HG03280 (cell line): ENCODE results near the gene KRTAP5-1.
"Not testable (repeated sequence)": the region's sequence is repeated elsewhere in the genome, so short reads cannot be mapped to it uniquely, and the experiment has no call there.

Experiments
- ATAC-seq: cut with Tn5 transposase; IDR thresholded peaks from one replicate; pipeline ENCODE4 v1.9.1; 2021; ENCODE audit warnings: mild to moderate bottlenecking, moderate library complexity; ENCODE audit not compliant: unreplicated experiment

The KRTAP5-1 gene

DNA sequence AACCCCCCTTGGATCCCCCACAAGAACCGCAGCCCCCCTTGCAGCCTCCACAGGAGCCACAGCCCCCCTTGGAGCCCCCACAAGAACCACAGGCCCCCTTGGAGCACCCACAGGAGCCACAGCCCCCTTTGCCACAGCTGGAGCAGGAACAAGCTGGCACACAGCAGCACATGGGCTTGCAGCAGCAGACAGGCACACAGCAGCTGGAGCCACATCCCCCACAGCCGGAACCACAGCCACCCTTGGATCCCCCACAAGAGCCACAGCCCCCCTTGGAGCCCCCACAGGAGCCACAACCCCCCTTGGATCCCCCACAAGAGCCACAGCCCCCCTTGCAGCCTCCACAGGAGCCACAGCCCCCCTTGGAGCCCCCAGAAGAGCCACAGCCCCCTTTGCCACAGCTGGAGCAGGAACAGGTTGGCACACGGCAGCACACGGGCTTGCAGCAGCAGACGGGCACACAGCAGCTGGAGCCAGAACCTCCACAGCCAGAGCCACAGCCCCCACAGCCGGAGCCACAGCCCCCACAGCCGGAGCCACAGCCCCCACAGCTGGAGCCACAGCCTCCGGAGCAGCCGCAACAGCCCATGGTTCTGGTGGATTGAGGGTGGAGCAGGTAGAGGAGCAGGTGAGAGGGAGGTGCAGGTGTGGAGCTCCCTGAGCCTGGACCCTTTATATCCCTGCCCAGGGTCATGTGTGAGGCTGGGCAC, at the start of gene KRTAP5-1:
KRTAP5-1 (minus strand) TSS at position 623 of the 710 bp plus-strand sequence; CDS start at position 589, 34 bp downstream.
- not testable (repeated sequence) for ATAC-seq

DNA sequence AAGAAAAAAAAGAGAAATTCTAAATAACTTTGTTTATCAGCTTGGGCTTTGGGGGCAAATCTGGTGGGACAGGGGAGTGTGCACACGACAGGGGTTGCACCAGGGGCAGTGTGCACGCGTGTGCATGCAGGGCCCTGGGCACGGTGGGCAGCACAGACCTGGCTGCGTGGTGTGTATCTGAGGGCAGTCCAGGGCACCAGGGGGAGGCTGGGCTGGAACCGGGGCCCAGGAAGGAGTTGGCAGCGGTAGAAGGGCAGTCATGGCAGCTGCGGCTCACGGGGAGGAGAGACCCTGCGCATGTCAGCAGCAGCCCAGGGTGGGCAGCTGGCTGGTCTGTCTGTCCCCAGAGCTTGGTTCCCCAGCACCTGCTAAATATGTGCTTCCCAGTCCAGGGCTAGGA, 48.8 kb upstream of the KRTAP5-1 start:
- ATAC-seq, result no peak

DNA sequence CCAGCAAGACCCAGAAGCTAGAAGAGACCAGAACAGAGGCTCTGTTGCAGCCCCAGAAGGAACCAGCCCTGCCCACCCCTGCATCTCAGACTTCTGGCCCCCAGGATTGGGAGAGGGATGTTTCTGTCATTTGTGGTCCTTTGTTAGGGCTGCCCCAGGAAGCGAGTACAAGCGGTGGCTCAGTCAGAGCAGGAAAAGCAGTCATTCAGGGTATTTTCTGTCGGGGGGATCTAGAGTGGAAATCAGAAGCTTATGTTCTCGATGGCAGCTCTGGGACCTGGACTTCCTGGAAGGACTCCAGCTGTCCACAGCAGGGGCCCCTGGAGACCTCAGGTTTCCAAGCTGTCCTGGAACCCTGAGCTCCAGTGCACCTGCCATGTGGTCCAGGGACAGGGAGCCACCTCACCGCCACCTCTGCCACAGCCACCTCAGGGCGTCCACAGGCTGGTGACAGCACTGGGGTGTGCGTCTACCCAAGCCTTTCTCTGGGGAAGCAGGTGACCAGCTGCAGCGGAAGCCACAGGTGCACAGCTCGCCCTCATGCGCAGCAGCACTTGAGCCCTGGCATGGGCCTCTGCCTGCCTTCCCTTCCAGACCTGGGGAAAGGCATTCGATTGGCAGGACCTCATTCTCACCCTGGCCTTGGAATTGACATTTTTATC, 47.1 kb upstream of the KRTAP5-1 start:
- ATAC-seq, result no peak

- no peak for ATAC-seq
These were observed 46.0 kb upstream of the KRTAP5-1 start for GRCh38 chr11:1631066-1631568.

DNA sequence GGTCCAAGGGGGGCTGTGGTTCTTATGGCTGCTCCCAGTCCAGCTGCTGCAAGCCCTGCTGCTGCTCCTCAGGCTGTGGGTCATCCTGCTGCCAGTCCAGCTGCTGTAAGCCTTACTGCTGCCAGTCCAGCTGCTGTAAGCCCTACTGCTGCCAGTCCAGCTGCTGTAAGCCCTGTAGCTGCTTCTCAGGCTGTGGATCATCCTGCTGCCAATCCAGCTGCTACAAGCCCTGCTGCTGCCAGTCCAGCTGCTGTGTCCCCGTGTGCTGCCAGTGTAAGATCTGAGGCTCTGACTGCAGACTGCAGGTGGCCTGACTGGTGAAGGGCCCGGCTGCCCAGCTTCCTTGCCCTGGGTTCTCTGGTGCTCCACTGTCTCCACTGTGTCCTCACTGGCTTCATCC, 45.2 kb upstream of the KRTAP5-1 start:
- no peak for ATAC-seq

DNA sequence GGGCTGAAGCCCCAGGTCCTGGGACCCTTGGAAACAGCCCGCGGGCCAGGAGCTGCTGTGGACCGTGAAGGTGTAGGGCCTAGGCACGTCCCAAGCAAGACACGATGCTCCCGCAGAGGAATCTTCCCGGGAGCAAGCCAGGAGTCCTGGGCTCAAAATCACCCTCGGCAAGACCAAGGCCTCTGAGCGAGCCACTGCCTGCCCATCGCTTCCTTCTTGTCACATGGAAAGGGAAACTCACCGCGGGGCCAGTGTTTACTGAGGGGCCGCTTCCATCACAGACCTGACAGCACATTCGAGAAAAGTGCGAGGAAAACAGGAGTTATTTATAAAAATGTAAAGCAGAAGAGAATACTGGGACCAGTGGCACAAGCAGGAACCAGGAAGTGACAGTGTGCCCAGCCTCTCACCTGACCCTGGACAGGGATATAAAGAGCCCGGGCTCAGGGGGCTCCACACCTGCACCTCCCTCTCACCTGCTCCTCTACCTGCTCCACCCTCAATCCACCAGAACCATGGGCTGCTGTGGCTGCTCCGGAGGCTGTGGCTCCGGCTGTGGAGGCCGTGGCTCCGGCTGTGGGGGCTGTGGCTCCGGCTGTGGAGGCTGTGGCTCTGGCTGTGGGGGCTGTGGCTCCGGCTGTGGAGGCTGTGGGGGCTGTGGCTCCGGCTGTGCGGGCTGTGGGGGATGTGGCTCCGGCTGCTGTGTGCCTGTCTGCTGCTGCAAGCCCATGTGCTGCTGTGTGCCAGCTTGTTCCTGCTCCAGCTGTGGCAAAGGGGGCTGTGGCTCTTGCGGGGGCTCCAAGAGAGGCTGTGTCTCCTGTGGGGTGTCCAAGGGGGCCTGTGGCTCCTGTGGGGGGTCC, 44.5 kb upstream of the KRTAP5-1 start, which contains the start of gene KRTAP5-5:
KRTAP5-5 (plus strand) TSS at position 450 of the 860 bp plus-strand sequence; CDS start at position 516, 66 bp downstream.
- no peak for ATAC-seq

GRCh38 chr11:1628506-1629325, 43.6 kb upstream of the KRTAP5-1 start:
- no peak for ATAC-seq

GRCh38 chr11:1625541-1625940, 40.5 kb upstream of the KRTAP5-1 start:
- ATAC-seq, result no peak

DNA sequence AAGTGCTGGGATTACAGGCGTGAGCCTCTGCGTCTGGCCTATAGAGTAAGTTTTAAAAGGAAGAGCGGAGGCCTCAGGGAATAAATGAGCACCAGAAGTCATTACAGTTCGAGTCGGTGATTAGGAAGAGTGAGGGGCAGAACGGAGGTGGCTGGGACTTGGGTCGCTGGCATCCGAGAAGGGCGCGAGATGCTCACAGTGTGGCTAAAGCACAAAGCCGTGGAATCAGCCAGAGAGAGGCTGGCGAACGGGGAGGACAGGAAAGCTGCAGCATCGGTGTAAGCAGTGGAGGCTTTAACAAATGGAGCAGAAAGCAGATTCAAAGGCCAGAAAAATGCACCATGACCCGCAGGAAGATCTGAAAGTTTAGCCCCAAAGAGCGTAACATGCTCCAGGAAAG, 39.5 kb upstream of the KRTAP5-1 start:
- no peak for ATAC-seq

DNA sequence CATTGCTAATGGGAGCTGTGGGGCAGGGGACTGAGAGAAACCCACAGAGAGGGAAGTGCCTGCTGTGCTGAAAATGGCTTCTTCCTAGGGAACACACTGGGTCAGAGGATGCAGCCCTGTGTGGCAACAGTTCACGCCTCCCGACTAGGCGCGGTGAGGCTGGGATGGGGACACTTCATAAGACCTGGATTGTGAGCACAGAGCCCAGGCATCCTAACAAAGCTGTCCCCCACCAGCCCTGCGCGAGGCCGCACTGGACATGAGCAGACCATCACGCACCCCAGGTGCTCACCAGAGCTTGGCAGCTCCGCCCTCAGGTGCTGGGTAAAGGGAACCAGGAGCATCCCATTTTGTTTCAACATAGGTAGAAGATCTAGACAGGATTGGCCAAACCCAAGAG, 38.6 kb upstream of the KRTAP5-1 start:
- ATAC-seq, result no peak

- ATAC-seq, result no peak
These were observed 37.0 kb upstream of the KRTAP5-1 start, which contains the start of gene KRTAP5-4 for GRCh38 chr11:1622086-1622485. Gene KRTAP5-4 (minus strand): TSS chr11:1622138. CDS start chr11:1622093, 45 bp downstream.

GRCh38 chr11:1619449-1619848, 34.4 kb upstream of the KRTAP5-1 start:
- no peak for ATAC-seq

DNA sequence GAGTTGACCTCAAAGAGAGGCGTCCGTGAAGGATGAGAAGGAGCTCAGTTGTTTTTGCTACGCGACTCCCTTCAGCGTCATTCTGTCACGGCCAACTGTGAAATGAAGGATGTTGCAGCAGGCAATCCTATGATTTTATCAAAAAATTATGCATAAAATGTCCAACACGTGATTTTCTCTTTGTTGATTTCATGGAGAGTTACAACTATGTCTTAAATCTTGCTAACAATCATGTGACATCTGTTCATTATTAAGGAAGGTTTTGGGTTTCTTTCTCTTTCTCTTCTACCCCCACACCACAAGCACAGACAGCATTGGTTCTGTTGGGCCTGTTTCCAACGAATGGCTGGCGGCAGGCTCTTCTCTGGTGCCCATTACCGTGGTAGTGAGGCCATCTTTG, 33.1 kb upstream of the KRTAP5-1 start:
- no peak for ATAC-seq

DNA sequence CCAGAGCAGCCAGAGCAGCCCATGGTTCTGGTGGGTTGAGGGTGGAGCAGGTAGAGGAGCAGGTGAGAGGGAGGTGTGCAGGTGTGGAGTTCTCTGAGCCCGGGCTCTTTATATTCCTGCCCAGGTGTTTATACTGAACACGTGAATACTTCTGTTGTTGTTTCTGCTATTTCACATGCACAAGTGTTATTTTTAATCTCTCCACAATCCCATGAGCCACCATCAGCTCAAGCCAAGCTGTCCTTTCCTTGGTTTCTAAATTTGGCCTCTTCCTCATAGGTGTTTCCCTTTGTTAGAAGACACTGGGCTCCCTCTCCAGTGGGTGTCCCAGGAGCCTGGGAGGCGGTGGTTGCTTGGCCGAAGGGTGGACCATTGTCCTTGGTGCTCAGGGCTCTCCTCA, 23.3 kb upstream of the KRTAP5-1 start, which contains the start of gene KRTAP5-3:
KRTAP5-3 (minus strand) TSS at position 101 of the 400 bp plus-strand sequence; CDS start at position 23, 78 bp downstream.
- ATAC-seq, result no peak

DNA sequence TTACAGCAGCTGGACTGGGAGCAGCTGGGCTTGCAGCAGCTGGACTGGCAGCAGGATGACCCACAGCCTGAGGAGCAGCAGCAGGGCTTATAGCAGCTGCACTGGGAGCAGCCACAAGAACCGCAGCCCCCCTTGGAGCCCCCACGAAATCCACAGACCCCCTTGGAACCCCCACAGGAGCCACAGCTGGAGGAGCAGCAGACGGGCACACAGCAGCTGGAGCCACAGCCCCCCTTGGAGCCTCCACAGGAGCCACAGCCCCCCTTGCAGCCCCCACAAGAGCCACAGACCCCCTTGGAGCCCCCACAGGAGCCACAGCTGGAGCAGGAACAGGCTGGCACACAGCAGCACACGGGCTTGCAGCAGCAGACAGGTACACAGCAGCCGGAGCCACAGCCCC, 22.8 kb upstream of the KRTAP5-1 start:
- not testable (repeated sequence) for ATAC-seq

GRCh38 chr11:1607156-1607845, 22.2 kb upstream of the KRTAP5-1 start:
- ATAC-seq, result not testable (repeated sequence)

DNA sequence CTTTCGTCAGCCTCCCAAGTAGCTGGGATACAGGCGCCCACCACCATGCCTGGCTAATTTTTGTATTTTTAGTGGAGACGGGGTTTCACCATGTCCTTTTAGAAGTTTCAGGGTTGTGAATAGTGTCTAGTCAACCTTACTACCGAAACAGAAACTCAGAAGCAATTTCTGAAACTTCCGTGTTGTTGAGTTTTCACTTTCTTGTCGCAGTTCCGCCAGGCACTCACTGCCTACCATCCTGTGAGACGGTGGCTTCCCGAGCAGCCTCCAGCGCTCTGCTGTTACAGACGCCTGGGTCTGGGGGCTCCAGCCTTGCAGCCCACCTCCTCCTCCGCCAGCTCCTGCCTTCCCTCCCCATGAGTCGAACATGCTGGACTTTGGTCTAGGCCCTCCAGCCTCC, 20.8 kb upstream of the KRTAP5-1 start:
- ATAC-seq, result not testable (repeated sequence)

DNA sequence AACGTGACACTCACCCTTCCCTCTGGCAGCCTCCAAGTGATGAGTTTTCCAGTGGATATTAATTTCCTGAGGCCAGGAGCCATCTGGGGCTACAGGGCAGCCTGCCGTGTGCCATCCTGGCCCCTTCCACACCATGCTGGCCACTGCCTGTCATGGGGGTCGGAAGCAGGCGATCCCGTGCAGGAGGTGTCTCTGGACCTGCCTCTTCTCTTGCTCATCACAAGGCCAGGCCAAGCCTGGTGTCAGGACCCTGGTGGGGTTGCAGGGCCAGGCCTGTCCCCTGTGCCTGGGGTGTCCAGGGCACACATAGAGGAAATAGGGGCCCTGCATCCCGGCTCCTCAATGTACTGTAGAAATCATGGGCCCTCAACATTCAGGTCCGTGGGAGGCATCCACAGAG, 19.6 kb upstream of the KRTAP5-1 start:
- no peak for ATAC-seq

DNA sequence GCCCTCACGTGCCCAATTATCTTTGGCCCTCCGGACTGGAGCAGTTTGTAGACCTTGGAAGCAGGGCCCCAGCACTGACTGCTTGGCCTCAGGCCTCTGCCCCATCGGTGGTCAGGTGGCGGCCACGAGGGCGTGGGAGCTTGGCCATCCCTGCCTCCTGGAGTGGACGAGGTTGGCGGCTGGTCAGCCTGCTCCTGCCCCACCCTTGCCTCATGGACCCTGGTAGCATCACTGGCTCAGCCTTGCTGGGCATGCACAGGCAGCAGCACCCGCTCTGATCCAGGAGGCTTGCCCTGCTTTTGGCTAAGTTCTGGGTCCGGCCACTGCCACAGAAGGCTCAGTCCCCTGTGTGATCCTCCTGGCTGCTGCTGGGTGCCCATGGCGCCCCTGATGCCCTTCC, 19.1 kb upstream of the KRTAP5-1 start:
- ATAC-seq, result no peak
